ENCODE results near the gene SLC38A2.

Gene SLC38A2

GRCh38 chr12:46374310-46374709, 1.7 kb upstream of the SLC38A2 start:
- DNase-seq, result no peak

GRCh38 chr12:46373301-46374296, 1.0 kb upstream of the SLC38A2 start:
- DNase-seq, result peak; percentile 27 to 64 (median 42)

- DNase-seq, result peak in 4 of 6 experiments; percentile 52 to 72 (median 61)
Measured at GRCh38 chr12:46371718-46372543, 642 bp downstream of the SLC38A2 start.

GRCh38 chr12:46370792-46371717, 1.5 kb downstream of the SLC38A2 start:
- DNase-seq, result peak; percentile 78 to 93 (median 88)

GRCh38 chr12:46370380-46370734, 2.2 kb downstream of the SLC38A2 start:
- DNase-seq, result no peak

GRCh38 chr12:46369474-46370379, 2.8 kb downstream of the SLC38A2 start:
- no peak for DNase-seq

GRCh38 chr12:46369095-46369473, 3.5 kb downstream of the SLC38A2 start:
- no peak for DNase-seq

- DNase-seq, result no peak
Measured at GRCh38 chr12:46368684-46369083, 3.9 kb downstream of the SLC38A2 start.

GRCh38 chr12:46368138-46368537, 4.4 kb downstream of the SLC38A2 start:
- no peak for DNase-seq

- DNase-seq, result no peak
Measured at GRCh38 chr12:46367351-46368029, 5.1 kb downstream of the SLC38A2 start.

GRCh38 chr12:46366771-46367170, 5.8 kb downstream of the SLC38A2 start:
- no peak for DNase-seq

GRCh38 chr12:46365951-46366379, 6.6 kb downstream of the SLC38A2 start:
- no peak for DNase-seq

GRCh38 chr12:46364777-46365580, 7.6 kb downstream of the SLC38A2 start:
- no peak for DNase-seq

GRCh38 chr12:46364300-46364696, 8.3 kb downstream of the SLC38A2 start:
- DNase-seq, result no peak

GRCh38 chr12:46363582-46364299, 8.8 kb downstream of the SLC38A2 start:
- no peak for DNase-seq

- no peak for DNase-seq
Measured at GRCh38 chr12:46362895-46363581, 9.5 kb downstream of the SLC38A2 start.

GRCh38 chr12:46361667-46362034, 10.9 kb downstream of the SLC38A2 start:
- DNase-seq, result no peak

GRCh38 chr12:46360908-46361666, 11.5 kb downstream of the SLC38A2 start:
- DNase-seq, result no peak

Data from stimulated activated naive CD4-positive, alpha-beta T cell (primary cell).